ENCODE data around the gene HDLBP. TPM values are rescaled to one million over a fixed set of nuclear protein-coding genes. Genes with fewer than 3 reads are reported as not detected.

HDLBP gene
- total RNA-seq, 4 donors from 2014 or later: 383 to 486 (median 444) TPM

GRCh38 chr2:241244368-241244767 lies 71.1 kb downstream of the HDLBP start:
- no peaks in the 10 kb centered on the region for H3K9me3 ChIP-seq
- TF ChIP-seq, protein P1, sequence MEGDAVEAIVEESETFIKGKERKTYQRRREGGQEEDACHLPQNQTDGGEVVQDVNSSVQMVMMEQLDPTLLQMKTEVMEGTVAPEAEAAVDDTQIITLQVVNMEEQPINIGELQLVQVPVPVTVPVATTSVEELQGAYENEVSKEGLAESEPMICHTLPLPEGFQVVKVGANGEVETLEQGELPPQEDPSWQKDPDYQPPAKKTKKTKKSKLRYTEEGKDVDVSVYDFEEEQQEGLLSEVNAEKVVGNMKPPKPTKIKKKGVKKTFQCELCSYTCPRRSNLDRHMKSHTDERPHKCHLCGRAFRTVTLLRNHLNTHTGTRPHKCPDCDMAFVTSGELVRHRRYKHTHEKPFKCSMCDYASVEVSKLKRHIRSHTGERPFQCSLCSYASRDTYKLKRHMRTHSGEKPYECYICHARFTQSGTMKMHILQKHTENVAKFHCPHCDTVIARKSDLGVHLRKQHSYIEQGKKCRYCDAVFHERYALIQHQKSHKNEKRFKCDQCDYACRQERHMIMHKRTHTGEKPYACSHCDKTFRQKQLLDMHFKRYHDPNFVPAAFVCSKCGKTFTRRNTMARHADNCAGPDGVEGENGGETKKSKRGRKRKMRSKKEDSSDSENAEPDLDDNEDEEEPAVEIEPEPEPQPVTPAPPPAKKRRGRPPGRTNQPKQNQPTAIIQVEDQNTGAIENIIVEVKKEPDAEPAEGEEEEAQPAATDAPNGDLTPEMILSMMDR (IDR thresholded peaks at IDR 0.05 in 4 of 5, conservative IDR thresholded peaks at IDR 0.05 in 1 of 5): no peak
- TF ChIP-seq POLR2A (IDR thresholded peaks at IDR 0.05): no peak
- peaks cover 3 to 92% of the 10 kb centered on the region in 2 donors for H3K36me3 ChIP-seq
- no peaks in the 10 kb centered on the region for H3K27me3 ChIP-seq
- intact Hi-C loops (cut with DNase I; ENCODE audit: low total_unique reads) (no loop called here), in situ Hi-C loops (cut with MboI; ENCODE audit: low sequenced_read_pairs in 4 of 4) (no loop called here)
- H3K4me1 ChIP-seq: peaks cover 9% of the 10 kb centered on the region in 2 donors
- no peak for ATAC-seq
- H3K4me3 ChIP-seq: no peak overlapping the region
- H3K27ac ChIP-seq: no peak overlapping the region
- DNase-seq: no peak

DNA sequence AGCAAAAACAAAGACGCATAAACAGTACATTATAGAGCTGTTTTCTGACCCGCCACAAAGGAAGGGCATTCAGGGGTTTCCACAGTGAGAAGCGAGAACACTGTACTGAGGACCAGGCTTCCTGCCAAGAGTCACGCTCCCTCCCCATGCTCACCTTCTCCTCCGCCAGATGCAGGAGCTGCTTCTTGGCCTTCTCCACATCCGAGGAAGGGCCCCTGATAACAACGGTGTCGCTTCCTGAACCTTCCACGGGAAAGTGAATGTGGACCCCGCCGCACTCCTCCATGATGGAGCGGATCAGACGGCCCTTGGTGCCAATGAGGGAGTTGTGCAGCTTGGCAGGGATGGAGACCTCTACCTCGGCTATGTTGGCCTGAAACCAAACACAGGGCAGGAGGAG lies 73.2 kb downstream of the HDLBP start:
- Histone ChIP-seq H3K36me3 (peaks cover 6 to 94% of the 10 kb centered on the region in 2 donors), H3K4me1 (no peaks in the 10 kb centered on the region), H3K27me3 (no peaks in the 10 kb centered on the region), H3K27ac (no peak overlapping the region), H3K9me3 (no peaks in the 10 kb centered on the region), H3K4me3 (no peak overlapping the region)
- in situ Hi-C loops (cut with MboI; ENCODE audit: low sequenced_read_pairs in 4 of 4): no loop called here
- ATAC-seq: no peak
- intact Hi-C loops (cut with DNase I; ENCODE audit: low total_unique reads): no loop called here
- no peak for TF ChIP-seq POLR2A (IDR thresholded peaks at IDR 0.05)
- TF ChIP-seq, protein P1 (IDR thresholded peaks at IDR 0.05 in 4 of 5, conservative IDR thresholded peaks at IDR 0.05 in 1 of 5): no peak
- no peak for DNase-seq

GRCh38 chr2:241241669-241242068 lies 73.8 kb downstream of the HDLBP start:
- intact Hi-C loops (cut with DNase I; ENCODE audit: low total_unique reads): no loop called here
- no peak for ATAC-seq
- TF ChIP-seq, protein P1 (IDR thresholded peaks at IDR 0.05 in 4 of 5, conservative IDR thresholded peaks at IDR 0.05 in 1 of 5): no peak
- peaks cover 6 to 94% of the 10 kb centered on the region in 2 donors for H3K36me3 ChIP-seq
- no peaks in the 10 kb centered on the region for H3K4me1 ChIP-seq
- no peaks in the 10 kb centered on the region for H3K9me3 ChIP-seq
- no peak overlapping the region for H3K4me3 ChIP-seq
- no peaks in the 10 kb centered on the region for H3K27me3 ChIP-seq
- no peak overlapping the region for H3K27ac ChIP-seq
- in situ Hi-C loops (cut with MboI; ENCODE audit: low sequenced_read_pairs in 4 of 4): no loop called here
- DNase-seq: no peak

GRCh38 chr2:241240320-241241004 lies 75.0 kb downstream of the HDLBP start:
- H3K36me3 ChIP-seq: peaks cover 6 to 94% of the 10 kb centered on the region in 2 donors
- TF ChIP-seq, protein P1 (IDR thresholded peaks at IDR 0.05 in 4 of 5, conservative IDR thresholded peaks at IDR 0.05 in 1 of 5): no peak
- no peak for TF ChIP-seq POLR2A (IDR thresholded peaks at IDR 0.05)
- no peaks in the 10 kb centered on the region for H3K27me3 ChIP-seq
- no peak overlapping the region for H3K4me3 ChIP-seq
- intact Hi-C loops (cut with DNase I; ENCODE audit: low total_unique reads): no loop called here
- in situ Hi-C loops (cut with MboI; ENCODE audit: low sequenced_read_pairs in 4 of 4): no loop called here
- H3K27ac ChIP-seq: no peak overlapping the region
- DNase-seq (no peak), ATAC-seq (no peak)
- no peaks in the 10 kb centered on the region for H3K4me1 ChIP-seq
- no peaks in the 10 kb centered on the region for H3K9me3 ChIP-seq

All from gastrocnemius medialis (tissue), 4 donors.